ENCODE results near the gene FGF19. TPM values are rescaled to one million over a fixed set of nuclear protein-coding genes. Genes with fewer than 3 reads are reported as not detected.

FGF19 gene
- total RNA-seq = under 1 TPM; 0.37 to 0.40 TPM
- polyA plus RNA-seq (2013, experiment 1 of 2) = 4.0 TPM
- 1.9 TPM for polyA plus RNA-seq (2013, experiment 2 of 2)
- long read RNA-seq, experiment 1, partial matches to known transcripts = 1 of 1 reads
- long read RNA-seq, experiment 1, other reads (novel, unspliced or antisense) = 0 of 1 reads
- long read RNA-seq, experiment 2, partial matches to known transcripts = 0 of 1 reads
- long read RNA-seq, experiment 2, other reads (novel, unspliced or antisense) = 1 of 1 reads
- long read RNA-seq, experiment 3, partial matches to known transcripts = 0 of 1 reads
- long read RNA-seq, experiment 3, other reads (novel, unspliced or antisense) = 0 of 1 reads
- long read RNA-seq, experiment 4, partial matches to known transcripts = 1 of 1 reads
- long read RNA-seq, experiment 4, other reads (novel, unspliced or antisense) = 0 of 1 reads

GRCh38 chr11:69703768-69704507 is at the start of gene FGF19:
Gene FGF19, minus strand, starts transcription at chr11:69704022. Its CDS starts 146 bp downstream, at chr11:69703876.
- peak; percentile 91 for DNase-seq
- no peak for TF ChIP-seq CTCF (conservative IDR thresholded peaks at IDR 0.05)
- H3K36me3 ChIP-seq (ENCODE audit: control insufficient read depth, insufficient read depth, low read length) = no peaks in the 10 kb centered on the region
- Mint-ChIP-seq H3K36me3 (ENCODE audit: low read depth) (no peaks in the 10 kb centered on the region), H3K9me3 (no peaks in the 10 kb centered on the region), H3K27me3 (ENCODE audit: insufficient read depth) (peaks cover 35% of the 10 kb centered on the region), H3K4me3 (peak within 1 kb of the TSS; percentile 58), H3K27ac (no peak within 1 kb of the TSS), H3K4me1 (peaks cover 35% of the 10 kb centered on the region)
- peaks cover 53% of the 10 kb centered on the region for H3K27me3 ChIP-seq (ENCODE audit: control insufficient read depth, insufficient read depth, low read length, poor library complexity, severe bottlenecking)
- H3K9ac ChIP-seq (ENCODE audit: extremely low read depth, low read length, poor library complexity, severe bottlenecking) = no peak within 1 kb of the TSS
- H3K27ac ChIP-seq (ENCODE audit: low read depth, low read length) = no peak within 1 kb of the TSS
- peak within 1 kb of the TSS; percentile 40 for H3K4me3 ChIP-seq (ENCODE audit: low read length)
- H3K4me1 ChIP-seq (ENCODE audit: control insufficient read depth, insufficient read depth, low read length) = peaks cover 6% of the 10 kb centered on the region
- WGBS, 2 experiments (ENCODE audit: insufficient coverage in 1 of 2, insufficient read length in 1 of 2) = 1 to 2% methylated on average over 27 to 67 of the region's 67 CpGs
- H3K9me3 ChIP-seq (ENCODE audit: control insufficient read depth, low read length) = no peaks in the 10 kb centered on the region

GRCh38 chr11:69752890-69753289 is 49.1 kb upstream of the FGF19 start:
- Histone ChIP-seq H3K9me3 (ENCODE audit: control insufficient read depth, low read length) (no peaks in the 10 kb centered on the region), H3K27me3 (ENCODE audit: control insufficient read depth, insufficient read depth, low read length, poor library complexity, severe bottlenecking) (no peaks in the 10 kb centered on the region), H3K36me3 (ENCODE audit: control insufficient read depth, insufficient read depth, low read length) (no peaks in the 10 kb centered on the region), H3K4me3 (ENCODE audit: low read length) (no peak overlapping the region), H3K4me1 (ENCODE audit: control insufficient read depth, insufficient read depth, low read length) (peaks cover 4% of the 10 kb centered on the region), H3K27ac (ENCODE audit: low read depth, low read length) (no peak overlapping the region), H3K9ac (ENCODE audit: extremely low read depth, low read length, poor library complexity, severe bottlenecking) (no peak overlapping the region)
- peak; percentile 66 for DNase-seq
- H3K27ac Mint-ChIP-seq = peak overlapping the region; percentile 48
- TF ChIP-seq CTCF (conservative IDR thresholded peaks at IDR 0.05) = no peak
- WGBS, 2 experiments (ENCODE audit: insufficient coverage in 1 of 2, insufficient read length in 1 of 2) = 46 to 57% methylated on average over 3 to 4 of the region's 4 CpGs
- peaks cover 12% of the 10 kb centered on the region for H3K4me1 Mint-ChIP-seq
- no peak overlapping the region for H3K4me3 Mint-ChIP-seq
- peaks cover 7% of the 10 kb centered on the region for H3K9me3 Mint-ChIP-seq
- peaks cover 4% of the 10 kb centered on the region for H3K36me3 Mint-ChIP-seq (ENCODE audit: low read depth)
- peaks cover 7% of the 10 kb centered on the region for H3K27me3 Mint-ChIP-seq (ENCODE audit: insufficient read depth)

GRCh38 chr11:69750875-69751597 is 47.2 kb upstream of the FGF19 start:
- TF ChIP-seq CTCF (conservative IDR thresholded peaks at IDR 0.05) = no peak
- peak; percentile 57 for DNase-seq
- no peaks in the 10 kb centered on the region for H3K9me3 ChIP-seq (ENCODE audit: control insufficient read depth, low read length)
- WGBS, 2 experiments (ENCODE audit: insufficient coverage in 1 of 2, insufficient read length in 1 of 2) = 91 to 92% methylated on average over 7 to 11 of the region's 11 CpGs
- no peaks in the 10 kb centered on the region for H3K27me3 ChIP-seq (ENCODE audit: control insufficient read depth, insufficient read depth, low read length, poor library complexity, severe bottlenecking)
- H3K36me3 ChIP-seq (ENCODE audit: control insufficient read depth, insufficient read depth, low read length) = no peaks in the 10 kb centered on the region
- H3K27ac Mint-ChIP-seq = no peak overlapping the region
- peaks cover 1% of the 10 kb centered on the region for H3K36me3 Mint-ChIP-seq (ENCODE audit: low read depth)
- H3K27ac ChIP-seq (ENCODE audit: low read depth, low read length) = no peak overlapping the region
- H3K9me3 Mint-ChIP-seq = peaks cover 2% of the 10 kb centered on the region
- peaks cover 1% of the 10 kb centered on the region for H3K27me3 Mint-ChIP-seq (ENCODE audit: insufficient read depth)
- peaks cover 12% of the 10 kb centered on the region for H3K4me1 Mint-ChIP-seq
- no peak overlapping the region for H3K9ac ChIP-seq (ENCODE audit: extremely low read depth, low read length, poor library complexity, severe bottlenecking)
- H3K4me1 ChIP-seq (ENCODE audit: control insufficient read depth, insufficient read depth, low read length) = peaks cover 4% of the 10 kb centered on the region
- H3K4me3 Mint-ChIP-seq = no peak overlapping the region
- no peak overlapping the region for H3K4me3 ChIP-seq (ENCODE audit: low read length)

All from endodermal cell (in vitro differentiated cells).